Measurements from ENCODE around the gene LRRC73. TPM values are rescaled to one million over a fixed set of nuclear protein-coding genes. Genes with fewer than 3 reads are reported as not detected.

LRRC73 gene
- total and polyA plus RNA-seq, 4 donors, result 0.08 to 0.99 (median 0.10) TPM; not detected in 1

DNA sequence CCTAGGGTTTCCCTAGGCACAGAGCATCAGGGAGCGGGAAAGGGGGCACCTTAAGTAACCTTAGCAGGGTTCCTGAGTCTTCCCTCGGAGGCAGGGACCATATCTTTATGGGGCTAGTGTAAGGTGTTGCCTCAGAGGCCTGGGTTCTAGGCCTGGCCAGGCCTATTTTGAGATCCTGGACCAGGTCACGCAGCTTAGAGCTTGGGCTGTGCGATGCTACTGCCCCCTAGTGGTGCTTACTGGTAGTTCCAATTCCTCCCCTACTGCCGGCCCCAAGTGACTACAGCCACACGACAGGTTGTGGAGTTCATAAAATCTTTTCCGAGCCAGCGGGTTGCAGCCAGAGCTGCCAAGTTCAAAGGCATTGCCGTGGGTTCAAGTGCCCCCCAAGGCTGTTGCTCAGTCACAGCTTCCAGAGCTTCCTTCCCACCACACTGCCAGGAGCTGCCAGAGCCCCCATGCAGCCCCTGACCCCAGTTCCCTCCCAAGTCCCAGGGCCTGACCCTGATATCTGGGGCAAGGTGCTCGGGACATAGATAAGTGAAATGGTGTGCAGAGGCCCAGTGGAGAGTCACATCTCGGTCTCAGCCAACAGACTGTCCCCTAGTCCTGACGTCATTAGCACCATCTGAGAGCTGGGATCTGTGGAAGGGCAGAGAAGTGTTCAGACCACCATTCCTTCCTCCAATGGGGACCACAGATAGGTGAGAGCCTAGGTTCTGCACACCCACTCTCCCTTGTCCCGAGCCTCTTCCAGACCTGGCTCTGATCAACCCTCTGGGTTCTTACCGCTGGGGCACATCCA lies 3.3 kb downstream of the LRRC73 start:
- Histone ChIP-seq H3K36me3 (ENCODE audit: control insufficient read depth in 4 of 4, insufficient read depth in 3 of 4, low read depth in 1 of 4, low read length in 3 of 4) (peaks cover 5 to 39% (median 29%) of the 10 kb centered on the region in 4 donors), H3K4me1 (ENCODE audit: control insufficient read depth in 4 of 4, insufficient read depth in 4 of 4, low read length in 3 of 4) (peaks cover 5 to 11% (median 7%) of the 10 kb centered on the region in 4 donors), H3K4me3 (ENCODE audit: low read depth in 1 of 3, low read length in 3 of 3) (no peak overlapping the region), H3K9ac (ENCODE audit: low read depth in 1 of 2, low read length in 2 of 2) (no peak overlapping the region), H3K27ac (ENCODE audit: low read depth in 1 of 2, low read length in 2 of 2) (no peak overlapping the region), H3K9me3 (ENCODE audit: control insufficient read depth in 4 of 4, low read length in 3 of 4) (no peaks in the 10 kb centered on the region), H3K27me3 (ENCODE audit: control insufficient read depth in 4 of 4, insufficient read depth in 4 of 4, low read length in 3 of 4) (peaks cover 0 to 3% (median 0%) of the 10 kb centered on the region in 4 donors)
- peak; percentile 87 for DNase-seq (ENCODE audit: low spot score)
- whole genome bisulfite sequencing, result 27% methylated on average over 14 of the region's 14 CpGs
- no peak for TF ChIP-seq JUND (IDR thresholded peaks at IDR 0.05)
- peak in 1 of 2 donors; percentile 47 for TF ChIP-seq RXRA (IDR thresholded peaks at IDR 0.05)
- TF ChIP-seq EGR1 (IDR thresholded peaks at IDR 0.05; ENCODE audit: low read depth in 2 of 2), result no peak
- TF ChIP-seq, protein P1, sequence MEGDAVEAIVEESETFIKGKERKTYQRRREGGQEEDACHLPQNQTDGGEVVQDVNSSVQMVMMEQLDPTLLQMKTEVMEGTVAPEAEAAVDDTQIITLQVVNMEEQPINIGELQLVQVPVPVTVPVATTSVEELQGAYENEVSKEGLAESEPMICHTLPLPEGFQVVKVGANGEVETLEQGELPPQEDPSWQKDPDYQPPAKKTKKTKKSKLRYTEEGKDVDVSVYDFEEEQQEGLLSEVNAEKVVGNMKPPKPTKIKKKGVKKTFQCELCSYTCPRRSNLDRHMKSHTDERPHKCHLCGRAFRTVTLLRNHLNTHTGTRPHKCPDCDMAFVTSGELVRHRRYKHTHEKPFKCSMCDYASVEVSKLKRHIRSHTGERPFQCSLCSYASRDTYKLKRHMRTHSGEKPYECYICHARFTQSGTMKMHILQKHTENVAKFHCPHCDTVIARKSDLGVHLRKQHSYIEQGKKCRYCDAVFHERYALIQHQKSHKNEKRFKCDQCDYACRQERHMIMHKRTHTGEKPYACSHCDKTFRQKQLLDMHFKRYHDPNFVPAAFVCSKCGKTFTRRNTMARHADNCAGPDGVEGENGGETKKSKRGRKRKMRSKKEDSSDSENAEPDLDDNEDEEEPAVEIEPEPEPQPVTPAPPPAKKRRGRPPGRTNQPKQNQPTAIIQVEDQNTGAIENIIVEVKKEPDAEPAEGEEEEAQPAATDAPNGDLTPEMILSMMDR (IDR thresholded peaks at IDR 0.05; ENCODE audit: low read depth, low read length, missing input control), result peak; percentile 97
- no peak for TF ChIP-seq REST (IDR thresholded peaks at IDR 0.05)
- TF ChIP-seq GABPA (IDR thresholded peaks at IDR 0.05 in 1 of 2, conservative IDR thresholded peaks at IDR 0.05 in 1 of 2), result no peak
- TF ChIP-seq ZBTB33 (IDR thresholded peaks at IDR 0.05), result no peak
- no peak for TF ChIP-seq MAX (IDR thresholded peaks at IDR 0.05)
- TF ChIP-seq, protein P2, sequence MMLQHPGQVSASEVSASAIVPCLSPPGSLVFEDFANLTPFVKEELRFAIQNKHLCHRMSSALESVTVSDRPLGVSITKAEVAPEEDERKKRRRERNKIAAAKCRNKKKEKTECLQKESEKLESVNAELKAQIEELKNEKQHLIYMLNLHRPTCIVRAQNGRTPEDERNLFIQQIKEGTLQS (IDR thresholded peaks at IDR 0.05), result no peak
- TF ChIP-seq HNF4G (IDR thresholded peaks at IDR 0.05), result no peak
- TF ChIP-seq HNF4A (conservative IDR thresholded peaks at IDR 0.05), result no peak
- no peak for TF ChIP-seq NR2F2 (IDR thresholded peaks at IDR 0.05)
- TF ChIP-seq SP1 (IDR thresholded peaks at IDR 0.05), result no peak
- no peak for TF ChIP-seq FOXA1 (IDR thresholded peaks at IDR 0.05)
- no peak for TF ChIP-seq FOXA2 (IDR thresholded peaks at IDR 0.05)
- no peak for TF ChIP-seq TAF1 (conservative IDR thresholded peaks at IDR 0.05)
- TF ChIP-seq YY1 (IDR thresholded peaks at IDR 0.05), result no peak
- TF ChIP-seq RAD21 (IDR thresholded peaks at IDR 0.05), result peak; percentile 94 to 97

Measured in liver (tissue), 9 donors.